Measurements from ENCODE around the gene SCUBE2.

GRCh38 chr11:9126636-9127035, 35.2 kb upstream of the SCUBE2 start:
- TF ChIP-seq CTCF (conservative IDR thresholded peaks at IDR 0.05 in 1 of 2, IDR thresholded peaks at IDR 0.05 in 1 of 2; ENCODE audit: extremely low read depth in 1 of 2, insufficient read depth in 1 of 2, low read depth in 1 of 2, low read length in 2 of 2) (no peak), EZH2 (IDR thresholded peaks at IDR 0.05; ENCODE audit: borderline replicate concordance, low read length) (no peak)

Measured in mammary epithelial cell (primary cell).